Lower leg skin (tissue), 3 donors: Measurements from ENCODE around the gene ARHGAP28.

Source experiments
- CTCF ChIP-seq, 3 donors: fragments of 450-650 bp; IDR thresholded peaks; one replicate each; pipeline ENCODE4 v1.5.1; 2016; ENCODE audit warnings: antibody characterized with exemption in 3 of 3, mild to moderate bottlenecking in 3 of 3, moderate library complexity in 2 of 3
- POLR2A ChIP-seq, 2 donors: fragments of 450-650 bp; IDR thresholded peaks; one replicate each; pipeline ENCODE4 v1.6.1; 2016 to 2017; ENCODE audit warnings: antibody characterized with exemption in 2 of 2, mild to moderate bottlenecking in 1 of 2, moderate library complexity in 1 of 2

GRCh38 chr18:6712401-6712800, 17.1 kb upstream of the ARHGAP28 start:
- TF ChIP-seq CTCF (IDR thresholded peaks at IDR 0.05) (no peak), POLR2A (IDR thresholded peaks at IDR 0.05) (no peak)
